Loucy (cell line): ENCODE data around the gene HNRNPH3.
"Not testable (repeated sequence)": the region's sequence is repeated elsewhere in the genome, so short reads cannot be mapped to it uniquely, and the experiment has no call there.

Experiments used
- CTCF ChIP-seq: fragments of 200-600 bp; sonication (generic); conservative IDR thresholded peaks from 2 replicates; pipeline ENCODE4 v1.5.1; 2014; ENCODE audit warnings: mild to moderate bottlenecking, antibody characterized with exemption, low read length
- EZH2phosphoT487 ChIP-seq: fragments of 200-600 bp; IDR thresholded peaks from 2 replicates; pipeline ENCODE4 v1.6.1; 2018; ENCODE audit warnings: antibody characterized with exemption, mild to moderate bottlenecking, moderate library complexity, borderline replicate concordance

- TF ChIP-seq CTCF, EZH2phosphoT487: not testable (repeated sequence)
Measured at GRCh38 chr10:68314930-68315329, 16.9 kb upstream of the HNRNPH3 start.
